Gastroesophageal sphincter (tissue), 3 donors: ENCODE results near the gene DIP2C.

Source experiments
- CTCF ChIP-seq, 4 experiments: fragments of 200-600 bp in 2 of 4; fragments of 450-650 bp in 2 of 4; sonication (generic) in 1 of 4; IDR thresholded peaks; one replicate each; pipeline ENCODE4 v1.5.1; 2017 to 2019; ENCODE audit warnings: antibody characterized with exemption in 4 of 4, mild to moderate bottlenecking in 2 of 4, moderate library complexity in 2 of 4
- EP300 ChIP-seq: sonication (generic); formaldehyde crosslinking; IDR thresholded peaks from one replicate; pipeline ENCODE4 v1.6.1; 2017; ENCODE audit warnings: antibody characterized with exemption, mild to moderate bottlenecking
- POLR2A ChIP-seq, 2 donors: fragments of 450-650 bp; IDR thresholded peaks; one replicate each; pipeline ENCODE4 v1.6.1; 2017; ENCODE audit warnings: antibody characterized with exemption in 2 of 2, mild to moderate bottlenecking in 2 of 2, moderate library complexity in 1 of 2

DNA sequence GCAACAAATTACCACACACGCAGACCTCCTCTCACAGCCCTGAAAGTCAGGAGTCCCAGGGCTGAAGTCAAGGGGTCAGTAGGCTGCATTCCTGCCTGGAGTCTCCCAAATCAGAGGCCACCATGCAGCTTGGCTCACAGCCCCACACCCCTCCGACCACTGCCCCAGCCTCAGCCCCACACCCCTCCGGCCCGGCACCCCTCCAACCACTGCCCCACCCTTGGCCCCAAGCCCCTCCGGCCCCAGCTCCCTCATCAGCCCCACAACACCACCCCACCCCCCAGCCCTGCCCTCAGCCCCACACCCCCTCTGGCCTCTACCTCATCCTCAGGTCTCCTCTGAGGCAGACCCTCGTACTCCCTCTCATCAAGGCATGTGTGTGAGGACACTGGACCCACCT is 85.7 kb downstream of the DIP2C start:
- TF ChIP-seq CTCF (IDR thresholded peaks at IDR 0.05) (no peak), POLR2A (IDR thresholded peaks at IDR 0.05) (no peak), EP300 (no peak)
